ENCODE results near the gene EPO. TPM values are rescaled to one million over a fixed set of nuclear protein-coding genes. Genes with fewer than 3 reads are reported as not detected.
A peak's percentile ranks its signal among the peaks of the same experiment; 100 is the strongest.
"Not testable (repeated sequence)": the region's sequence is repeated elsewhere in the genome, so short reads cannot be mapped to it uniquely, and the experiment has no call there.

EPO gene
- total RNA-seq, 2 donors from 2014 or later, result not detected

GRCh38 chr7:100696123-100696521 lies 24.1 kb upstream of the EPO start:
- no peak for TF ChIP-seq CTCF (IDR thresholded peaks at IDR 0.05)
- no peaks in the 10 kb centered on the region for H3K9me3 ChIP-seq
- H3K36me3 ChIP-seq, result no peaks in the 10 kb centered on the region
- H3K4me3 ChIP-seq, result no peak overlapping the region
- no peaks in the 10 kb centered on the region for H3K27me3 ChIP-seq (replicated peaks; ENCODE audit: insufficient read depth)
- ATAC-seq (ENCODE audit: insufficient number of reproducible peaks, low FRiP score, low read depth) (no peak), DNase-seq (ENCODE audit: low spot score) (no peak)
- H3K27ac ChIP-seq, result no peak overlapping the region
- H3K4me1 ChIP-seq (ENCODE audit: control insufficient read depth in 1 of 2, low read depth in 2 of 2), result peaks cover 22 to 29% of the 10 kb centered on the region in 2 donors

GRCh38 chr7:100699018-100699417 lies 21.2 kb upstream of the EPO start:
- no peak for ATAC-seq (ENCODE audit: insufficient number of reproducible peaks, low FRiP score, low read depth)
- TF ChIP-seq CTCF (IDR thresholded peaks at IDR 0.05), result no peak
- DNase-seq (ENCODE audit: low spot score), result no peak
- Histone ChIP-seq H3K4me1 (ENCODE audit: control insufficient read depth in 1 of 2, low read depth in 2 of 2) (peaks cover 4 to 6% of the 10 kb centered on the region in 2 donors), H3K27ac (no peak overlapping the region), H3K36me3 (no peaks in the 10 kb centered on the region), H3K27me3 (replicated peaks; ENCODE audit: insufficient read depth) (no peaks in the 10 kb centered on the region), H3K9me3 (no peaks in the 10 kb centered on the region), H3K4me3 (no peak overlapping the region)

- not testable (repeated sequence) for H3K9me3 ChIP-seq; DNase-seq (ENCODE audit: low spot score); ATAC-seq (ENCODE audit: insufficient number of reproducible peaks, low FRiP score, low read depth); H3K4me1 ChIP-seq (ENCODE audit: control insufficient read depth in 1 of 2, low read depth in 2 of 2); H3K27me3 ChIP-seq (replicated peaks; ENCODE audit: insufficient read depth); H3K36me3 ChIP-seq; H3K4me3 ChIP-seq; H3K27ac ChIP-seq
Observed at GRCh38 chr7:100701089-100701488, 19.2 kb upstream of the EPO start.

GRCh38 chr7:100705320-100705752 lies 14.9 kb upstream of the EPO start:
- Histone ChIP-seq H3K4me1 (ENCODE audit: control insufficient read depth in 1 of 2, low read depth in 2 of 2) (peaks cover 13 to 20% of the 10 kb centered on the region in 2 donors), H3K4me3 (peak overlapping the region; percentile 97), H3K36me3 (peaks cover 4% of the 10 kb centered on the region), H3K9me3 (no peaks in the 10 kb centered on the region), H3K27me3 (replicated peaks; ENCODE audit: insufficient read depth) (no peaks in the 10 kb centered on the region), H3K27ac (peak overlapping the region; percentile 85 to 93)
- no peak for DNase-seq (ENCODE audit: low spot score)
- peak; percentile 46 for ATAC-seq (ENCODE audit: insufficient number of reproducible peaks, low FRiP score, low read depth)
- peak; percentile 92 for TF ChIP-seq CTCF (IDR thresholded peaks at IDR 0.05)

GRCh38 chr7:100705753-100706671 lies 14.3 kb upstream of the EPO start, which contains the start of gene POP7:
Gene POP7 (plus strand): TSS chr7:100706121. CDS start chr7:100706831, 710 bp downstream.
- DNase-seq (ENCODE audit: low spot score) (peak; percentile 93), ATAC-seq (ENCODE audit: insufficient number of reproducible peaks, low FRiP score, low read depth) (peak; percentile 98)
- H3K4me3 ChIP-seq, result peak within 1 kb of the TSS; percentile 97
- no peak for TF ChIP-seq CTCF (IDR thresholded peaks at IDR 0.05)
- no peaks in the 10 kb centered on the region for H3K9me3 ChIP-seq
- peak within 1 kb of the TSS; percentile 85 to 93 for H3K27ac ChIP-seq
- H3K4me1 ChIP-seq (ENCODE audit: control insufficient read depth in 1 of 2, low read depth in 2 of 2), result peaks cover 13 to 21% of the 10 kb centered on the region in 2 donors
- H3K27me3 ChIP-seq (replicated peaks; ENCODE audit: insufficient read depth), result no peaks in the 10 kb centered on the region
- peaks cover 4% of the 10 kb centered on the region for H3K36me3 ChIP-seq

All from thoracic aorta (tissue), 2 donors.